ENCODE results near the gene CCT6B.

GRCh38 chr17:34974794-34975785 is 13.8 kb upstream of the CCT6B start:
- TF ChIP-seq CTCF (IDR thresholded peaks at IDR 0.05; ENCODE audit: borderline replicate concordance, extremely low read depth, low read length, poor library complexity, severe bottlenecking), result no peak
- no peak for TF ChIP-seq EZH2 (IDR thresholded peaks at IDR 0.05; ENCODE audit: borderline replicate concordance, low read depth, low read length, severe bottlenecking)

All from DND-41 (cell line).